HepG2 (cell line): Measurements from ENCODE around the gene FCHO2. TPM values are rescaled to one million over a fixed set of nuclear protein-coding genes. Genes with fewer than 3 reads are reported as not detected.

Source experiments
- CBFB ChIP-seq: sonication (generic); formaldehyde crosslinking; IDR thresholded peaks from 2 replicates; pipeline ENCODE4 v1.4.0; 2020; ENCODE audit warnings: missing genetic modification reagents
- ELK4 ChIP-seq: sonication (generic); formaldehyde crosslinking; IDR thresholded peaks from 2 replicates; pipeline ENCODE4 v1.9.0; 2021; ENCODE audit warnings: missing genetic modification reagents, borderline replicate concordance
- HNF1A ChIP-seq, 2 experiments: sonication (generic) in 1 of 2; formaldehyde crosslinking in 1 of 2; IDR thresholded peaks; 2 replicates each; pipeline versions ENCODE4 v1.4.0 to v1.6.1; 2016 to 2020; ENCODE audit warnings: borderline replicate concordance in 1 of 2, low read depth in 1 of 2, mild to moderate bottlenecking in 1 of 2, missing genetic modification reagents in 1 of 2
- MYC ChIP-seq: sonication (generic); formaldehyde crosslinking; IDR thresholded peaks from 2 replicates; pipeline ENCODE4 v1.9.0; 2021; ENCODE audit warnings: missing genetic modification reagents, borderline replicate concordance
- MYPOP ChIP-seq: sonication (generic); formaldehyde crosslinking; IDR thresholded peaks from 2 replicates; pipeline ENCODE4 v1.8.1; 2023; ENCODE audit warnings: mild to moderate bottlenecking, moderate library complexity, missing genetic modification reagents
- RNF219 ChIP-seq: sonication (generic); formaldehyde crosslinking; IDR thresholded peaks from 2 replicates; pipeline ENCODE4 v1.5.0; 2020; ENCODE audit warnings: mild to moderate bottlenecking, missing genetic modification reagents
- SP1 ChIP-seq, 2 experiments: fragments of 450-650 bp in 1 of 2; sonication (generic) in 1 of 2; formaldehyde crosslinking in 1 of 2; IDR thresholded peaks; 2 replicates each; pipeline versions ENCODE4 v1.4.0 to v1.6.1; 2016 to 2020; ENCODE audit warnings: missing genetic modification reagents in 1 of 2
- SPEN ChIP-seq: sonication (generic); formaldehyde crosslinking; IDR thresholded peaks from 2 replicates; pipeline ENCODE4 v1.5.1; 2020; ENCODE audit warnings: low read depth, mild to moderate bottlenecking, missing genetic modification reagents
- TAF1 ChIP-seq: sonication (generic); formaldehyde crosslinking; IDR thresholded peaks from 2 replicates; pipeline ENCODE4 v1.4.0; 2020; ENCODE audit warnings: missing genetic modification reagents
- TCF12 ChIP-seq, 2 experiments: fragments of 450-650 bp in 1 of 2; sonication (generic) in 1 of 2; formaldehyde crosslinking in 1 of 2; IDR thresholded peaks; 2 replicates each; pipeline versions ENCODE4 v1.6.1 to v1.8.0; 2017 to 2022; ENCODE audit warnings: antibody characterized with exemption in 1 of 2, mild to moderate bottlenecking in 1 of 2, missing genetic modification reagents in 1 of 2, moderate library complexity in 1 of 2
- ZFYVE20 ChIP-seq: sonication (generic); formaldehyde crosslinking; IDR thresholded peaks from 2 replicates; pipeline ENCODE4 v1.8.0; 2023; ENCODE audit warnings: low read depth, mild to moderate bottlenecking, moderate library complexity, missing genetic modification reagents, borderline replicate concordance
- ZNF160 ChIP-seq: sonication (generic); formaldehyde crosslinking; IDR thresholded peaks from 2 replicates; pipeline ENCODE4 v1.8.0; 2022; ENCODE audit warnings: mild to moderate bottlenecking, inconsistent platforms, missing genetic modification reagents
- ZNF18 ChIP-seq: sonication (generic); formaldehyde crosslinking; IDR thresholded peaks from 2 replicates; pipeline ENCODE4 v1.8.0; 2022; ENCODE audit warnings: mild to moderate bottlenecking, missing genetic modification reagents; ENCODE audit not compliant: insufficient replicate concordance
- ZNF644 ChIP-seq: IDR thresholded peaks from 2 replicates; pipeline ENCODE4 v1.6.1; 2016; ENCODE audit warnings: low read depth
- ZNF713 ChIP-seq: sonication (generic); formaldehyde crosslinking; IDR thresholded peaks from 2 replicates; pipeline ENCODE4 v1.4.0; 2020; ENCODE audit warnings: mild to moderate bottlenecking, missing genetic modification reagents
- ZNF83 ChIP-seq: sonication (generic); formaldehyde crosslinking; IDR thresholded peaks from 2 replicates; pipeline ENCODE4 v1.4.0; 2020; ENCODE audit warnings: missing genetic modification reagents, mild to moderate bottlenecking, borderline replicate concordance
- ZNF878 ChIP-seq: sonication (generic); formaldehyde crosslinking; IDR thresholded peaks from 2 replicates; pipeline ENCODE4 v1.8.1; 2023; ENCODE audit warnings: mild to moderate bottlenecking, missing genetic modification reagents, moderate library complexity
- polyA plus RNA-seq, 8 experiments: library from polyadenylated mRNA; depleted of rRNA in 3 of 8; stranded (reverse) in 7 of 8; unstranded in 1 of 8; fragments of >200 nt; fragmentation: Illumina TruSeq in 4 of 8; extraction: Trizol in 4 of 8; gene quantifications; 2 replicates each; pipeline versions ENCODE4 v1.2.1 to v1.2.3, GENCODE V29; 2011 to 2016; ENCODE audit warnings: low read depth in 4 of 8, missing spikeins in 1 of 8, mixed read lengths in 1 of 8; ENCODE audit not compliant: insufficient read depth in 1 of 8
- total RNA-seq, 5 experiments: library from RNA; depleted of rRNA; stranded (reverse); fragments of >200 nt; fragmentation: Illumina TruSeq; extraction: Trizol; gene quantifications; 2 replicates each; pipeline ENCODE4 v1.2.3, GENCODE V29; 2016; ENCODE audit warnings: low read depth in 1 of 5

Gene FCHO2
- total and polyA plus RNA-seq, 2 of the 13 experiments (the other 11 are each of a cell fraction or from before 2014, with no cell fraction given), result 11.6 to 17.3 TPM

GRCh38 chr5:72955143-72955767 lies 586 bp upstream of the FCHO2 start (continued):
- no peak for TF ChIP-seq HNF1A (IDR thresholded peaks at IDR 0.05; ENCODE audit: low read depth)
- peak; percentile 19; the same call in 1 of the 2 replicates for TF ChIP-seq HNF1A (CRISPR knock-in tag; IDR thresholded peaks at IDR 0.05; ENCODE audit: borderline replicate concordance)
- no peak for TF ChIP-seq MYPOP
- no peak for TF ChIP-seq SP1 (IDR thresholded peaks at IDR 0.05)
- no peak; the same call in 1 of the 2 replicates for TF ChIP-seq SP1 (CRISPR knock-in tag; IDR thresholded peaks at IDR 0.05)
- TF ChIP-seq MYC (CRISPR knock-in tag), result 0 out of 2 replicates have a peak, but pooled peaks have one; percentile 13
- TF ChIP-seq SPEN, result no peak; the same call in 1 of the 2 replicates
- TF ChIP-seq RNF219 (CRISPR knock-in tag), result no peak
- no peak for TF ChIP-seq TCF12 (IDR thresholded peaks at IDR 0.05)
- TF ChIP-seq TCF12 (CRISPR knock-in tag; IDR thresholded peaks at IDR 0.05), result no peak
- no peak for TF ChIP-seq ZNF83
- TF ChIP-seq CBFB (CRISPR knock-in tag), result no peak
- TF ChIP-seq ZNF18 (CRISPR knock-in tag), result no peak
- TF ChIP-seq ELK4 (CRISPR knock-in tag), result no peak
- no peak for TF ChIP-seq ZNF713 (CRISPR knock-in tag)
- no peak for TF ChIP-seq TAF1
- TF ChIP-seq ZNF644, result no peak
- no peak for TF ChIP-seq ZFYVE20 (CRISPR knock-in tag)
- 0 out of 2 replicates have a peak, but pooled peaks have one; percentile 34 for TF ChIP-seq ZNF878 (CRISPR knock-in tag)
- no peak for TF ChIP-seq ZNF160 (CRISPR knock-in tag)
